ENCODE measurements around the gene ZNF784.

GRCh38 chr19:55623130-55623529 lies 1.2 kb downstream of the ZNF784 start:
- TF ChIP-seq, protein P1, sequence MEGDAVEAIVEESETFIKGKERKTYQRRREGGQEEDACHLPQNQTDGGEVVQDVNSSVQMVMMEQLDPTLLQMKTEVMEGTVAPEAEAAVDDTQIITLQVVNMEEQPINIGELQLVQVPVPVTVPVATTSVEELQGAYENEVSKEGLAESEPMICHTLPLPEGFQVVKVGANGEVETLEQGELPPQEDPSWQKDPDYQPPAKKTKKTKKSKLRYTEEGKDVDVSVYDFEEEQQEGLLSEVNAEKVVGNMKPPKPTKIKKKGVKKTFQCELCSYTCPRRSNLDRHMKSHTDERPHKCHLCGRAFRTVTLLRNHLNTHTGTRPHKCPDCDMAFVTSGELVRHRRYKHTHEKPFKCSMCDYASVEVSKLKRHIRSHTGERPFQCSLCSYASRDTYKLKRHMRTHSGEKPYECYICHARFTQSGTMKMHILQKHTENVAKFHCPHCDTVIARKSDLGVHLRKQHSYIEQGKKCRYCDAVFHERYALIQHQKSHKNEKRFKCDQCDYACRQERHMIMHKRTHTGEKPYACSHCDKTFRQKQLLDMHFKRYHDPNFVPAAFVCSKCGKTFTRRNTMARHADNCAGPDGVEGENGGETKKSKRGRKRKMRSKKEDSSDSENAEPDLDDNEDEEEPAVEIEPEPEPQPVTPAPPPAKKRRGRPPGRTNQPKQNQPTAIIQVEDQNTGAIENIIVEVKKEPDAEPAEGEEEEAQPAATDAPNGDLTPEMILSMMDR (IDR thresholded peaks at IDR 0.05): no peak
- no peak for TF ChIP-seq POLR2A (IDR thresholded peaks at IDR 0.05)
